B cell (primary cell): Measurements from ENCODE around the gene C14orf119.

ENCODE experiments used
- CTCF ChIP-seq: fragments of 200-600 bp; IDR thresholded peaks from one replicate; pipeline ENCODE4 v1.8.0; 2022; ENCODE audit warnings: antibody characterized with exemption, mild to moderate bottlenecking
- EZH2 ChIP-seq: IDR thresholded peaks from 2 replicates; pipeline ENCODE4 v1.6.1; 2012; ENCODE audit warnings: borderline replicate concordance, low read depth, mild to moderate bottlenecking, moderate library complexity, low read length; ENCODE audit not compliant: insufficient read depth, poor library complexity, severe bottlenecking

DNA sequence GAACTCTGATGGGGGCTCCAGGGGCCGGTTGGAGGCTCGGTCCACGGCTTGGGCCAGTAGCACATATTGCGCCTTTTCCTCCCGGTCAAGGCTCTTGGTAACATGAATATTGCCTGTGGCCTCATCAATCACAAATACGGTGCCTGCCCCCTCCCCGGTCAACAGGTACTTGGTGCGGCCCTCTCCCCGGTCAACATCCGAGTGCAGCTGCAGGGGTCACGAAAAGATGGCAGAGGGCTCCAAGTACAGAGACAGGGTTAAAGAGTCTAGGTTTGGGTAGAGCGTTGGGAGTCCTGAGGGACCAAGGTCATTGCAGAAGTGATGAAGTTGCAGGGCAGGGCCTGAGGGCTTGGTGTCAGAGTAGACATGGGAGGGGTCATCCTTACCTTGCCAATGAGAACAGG is 40.2 kb upstream of the C14orf119 start:
- TF ChIP-seq CTCF: no peak
- TF ChIP-seq EZH2: no peak
